MG63 (cell line): ENCODE measurements around the gene NECTIN1. TPM values are rescaled to one million over a fixed set of nuclear protein-coding genes. Genes with fewer than 3 reads are reported as not detected.
A peak's percentile ranks its signal among the peaks of the same experiment; 100 is the strongest.

Experiments used
- DNase-seq: peaks from one replicate; pipeline ENCODE4 v3.0.0-alpha.2; 2020
- H3K27me3 ChIP-seq: fragments of 250-450 bp; sonication (Bioruptor Pico); 2 replicates; pipeline ENCODE4 v1.5.1; 2020; ENCODE audit warnings: mild to moderate bottlenecking, moderate library complexity
- H3K36me3 ChIP-seq: fragments of 250-450 bp; sonication (Bioruptor Pico); 2 replicates; pipeline ENCODE4 v1.5.1; 2020; ENCODE audit warnings: mild to moderate bottlenecking, moderate library complexity
- H3K4me3 ChIP-seq: fragments of 250-450 bp; sonication (Bioruptor Pico); 2 replicates; pipeline ENCODE4 v1.5.1; 2020; ENCODE audit warnings: mild to moderate bottlenecking, moderate library complexity
- H3K9me3 ChIP-seq: fragments of 250-450 bp; sonication (Bioruptor Pico); 2 replicates; pipeline ENCODE4 v1.5.1; 2020; ENCODE audit warnings: mild to moderate bottlenecking, moderate library complexity
- total RNA-seq: library from RNA; depleted of rRNA; stranded (reverse); fragments of >200 nt; shearing (Covaris generic); gene quantifications from 2 replicates; pipeline ENCODE4 v1.2.3, GENCODE V29; 2014; ENCODE audit warnings: low replicate concordance

NECTIN1 gene
- total RNA-seq, 1 experiment from 2014 or later, result 5.3 TPM

DNA sequence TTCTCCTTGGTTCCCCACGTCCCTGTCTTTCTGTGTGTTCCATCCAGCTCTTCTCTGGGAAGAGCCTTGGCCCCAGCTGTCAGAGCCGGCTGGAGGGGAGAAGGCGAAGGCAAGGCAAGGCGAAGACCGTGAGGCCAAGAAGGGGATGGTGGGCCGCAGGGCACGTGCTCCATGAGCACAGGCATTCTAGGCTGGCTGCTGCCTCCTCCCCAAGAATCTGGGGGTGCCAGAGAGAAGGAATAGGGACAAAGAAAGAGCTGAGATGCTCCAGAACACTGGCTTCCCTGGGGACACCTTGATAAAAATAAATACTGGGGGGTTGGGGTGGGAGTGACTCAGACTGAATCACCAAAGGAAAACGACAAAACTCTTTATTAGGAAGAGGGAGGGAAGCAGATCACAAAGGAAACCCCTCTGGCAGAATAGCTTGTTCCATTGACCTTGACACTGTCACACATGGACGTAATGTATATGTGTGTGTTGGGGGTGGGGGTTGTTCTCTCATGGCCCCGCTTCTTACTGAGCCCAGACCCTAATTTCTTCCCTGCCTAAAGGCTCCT, 52.5 kb downstream of the NECTIN1 start:
- H3K9me3 ChIP-seq, result no peaks in the 10 kb centered on the region
- no peak overlapping the region for H3K4me3 ChIP-seq
- H3K27me3 ChIP-seq, result no peaks in the 10 kb centered on the region
- H3K36me3 ChIP-seq, result peaks cover 6% of the 10 kb centered on the region; the same call in 1 of the 2 replicates
- DNase-seq, result no peak

DNA sequence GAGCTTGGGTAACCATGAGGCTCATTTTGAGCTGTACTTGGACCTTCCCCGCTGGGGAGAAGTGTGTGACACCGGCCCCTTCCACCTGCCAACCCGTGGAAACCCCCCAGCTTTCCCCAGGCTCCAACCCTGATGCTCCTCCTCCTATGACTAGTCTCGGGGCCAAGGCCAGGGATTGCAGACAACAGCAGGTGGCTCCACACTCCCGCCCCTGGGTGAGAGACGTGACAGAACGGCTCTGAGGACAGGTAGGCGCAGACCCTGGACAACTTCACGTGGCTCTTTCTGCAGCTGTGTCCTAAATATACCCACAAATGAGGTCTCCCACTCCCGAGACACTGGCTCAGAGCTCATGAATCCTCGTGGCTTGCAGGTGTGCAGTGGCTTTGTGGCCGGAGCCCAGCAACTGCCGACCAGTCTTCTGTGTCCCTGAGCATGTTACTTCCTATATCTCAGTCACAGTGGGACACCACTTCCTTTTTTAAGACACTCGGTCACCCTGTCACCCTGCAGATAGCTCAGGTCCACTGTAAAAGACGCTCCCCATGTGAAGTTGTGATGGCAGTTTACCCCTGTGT, 55.2 kb downstream of the NECTIN1 start:
- Histone ChIP-seq H3K27me3 (no peaks in the 10 kb centered on the region), H3K4me3 (no peak overlapping the region), H3K9me3 (no peaks in the 10 kb centered on the region), H3K36me3 (peaks cover 6% of the 10 kb centered on the region; the same call in 1 of the 2 replicates)
- no peak for DNase-seq

DNA sequence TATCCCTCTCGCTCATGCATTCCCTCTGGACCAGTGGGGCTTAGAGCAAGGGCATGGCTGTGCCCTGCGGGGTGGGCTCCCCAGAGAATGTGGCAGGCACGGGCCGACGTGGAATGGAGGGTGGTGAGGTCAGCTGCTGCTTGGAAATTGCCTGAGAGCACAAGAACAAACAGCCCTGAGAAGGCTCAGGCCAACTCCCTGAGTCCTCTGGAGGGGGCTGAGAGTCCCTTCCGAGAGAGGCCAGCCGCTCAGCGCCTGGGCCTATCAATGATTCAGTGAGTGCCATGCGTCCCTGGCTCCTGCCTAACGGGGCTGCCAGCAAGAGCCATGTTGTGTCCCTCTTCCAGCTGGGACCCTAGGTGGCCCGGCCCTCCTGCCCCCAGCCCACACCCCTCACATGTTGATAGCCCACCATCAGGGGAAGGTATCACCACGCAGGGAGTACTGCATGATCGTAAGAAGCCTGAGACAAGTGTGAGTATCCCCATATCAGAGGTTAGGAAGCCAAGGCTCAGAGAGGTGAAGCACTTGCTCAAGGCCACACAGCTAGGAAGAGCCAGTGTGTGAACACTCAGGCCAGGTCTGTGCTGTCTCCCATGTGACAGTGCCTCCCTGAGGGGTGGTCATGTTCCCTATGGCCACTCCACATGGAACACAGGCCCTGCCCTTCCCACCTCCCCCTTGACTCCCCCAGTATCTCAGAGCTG, 55.8 kb downstream of the NECTIN1 start:
- Histone ChIP-seq H3K9me3 (no peaks in the 10 kb centered on the region), H3K36me3 (peaks cover 4% of the 10 kb centered on the region; the same call in 1 of the 2 replicates), H3K4me3 (no peak overlapping the region), H3K27me3 (no peaks in the 10 kb centered on the region)
- DNase-seq, result no peak

DNA sequence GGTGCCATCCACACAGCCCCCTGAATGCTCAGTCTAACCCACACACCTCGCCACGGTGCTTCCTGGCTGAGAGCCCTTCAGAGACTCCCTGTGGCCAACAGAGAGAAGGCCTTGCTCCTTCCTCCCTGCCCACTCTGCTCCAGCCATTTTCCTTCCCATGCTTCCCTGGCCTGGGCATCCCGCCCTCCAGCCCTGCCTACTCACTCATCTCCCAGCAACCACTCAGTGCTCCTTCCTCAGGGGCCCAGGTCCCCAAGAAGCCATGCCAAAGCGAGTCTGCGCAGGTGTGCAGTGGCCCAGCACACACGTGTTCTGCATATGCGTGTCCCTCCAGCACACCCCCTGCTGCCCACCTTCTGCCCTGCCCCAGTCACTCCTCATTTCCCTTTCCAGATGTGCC, 56.4 kb downstream of the NECTIN1 start:
- DNase-seq, result no peak
- no peak overlapping the region for H3K4me3 ChIP-seq

DNA sequence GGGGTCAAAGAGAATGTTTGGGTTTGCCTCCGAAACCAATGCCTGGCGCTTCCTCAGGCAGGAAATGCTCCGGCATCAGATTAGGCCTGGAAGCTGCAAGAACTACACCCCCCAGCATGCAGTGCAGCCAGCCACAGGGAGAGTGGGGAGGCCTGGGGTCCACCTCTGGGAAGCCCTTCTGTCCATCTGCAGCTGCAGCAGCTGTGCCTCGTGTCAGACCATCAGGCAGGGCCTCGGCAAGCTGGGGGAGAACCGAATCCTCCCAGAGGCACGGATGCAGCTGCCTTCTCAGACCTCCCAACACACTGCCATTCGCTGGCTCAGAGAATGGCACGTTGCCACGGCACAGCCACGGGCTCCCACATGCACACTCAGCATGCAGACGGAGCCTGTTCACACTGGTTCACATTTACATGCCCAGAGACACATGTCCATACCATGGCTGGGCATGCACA, 57.4 kb downstream of the NECTIN1 start:
- H3K9me3 ChIP-seq, result no peaks in the 10 kb centered on the region
- H3K4me3 ChIP-seq, result no peak overlapping the region
- DNase-seq, result peak; percentile 27
- H3K36me3 ChIP-seq, result no peaks in the 10 kb centered on the region; the same call in 1 of the 2 replicates
- no peaks in the 10 kb centered on the region for H3K27me3 ChIP-seq

More for the DNA sequence above, 56.4 kb downstream of the NECTIN1 start:
- Histone ChIP-seq H3K36me3 (peaks cover 3% of the 10 kb centered on the region; the same call in 1 of the 2 replicates), H3K9me3 (no peaks in the 10 kb centered on the region), H3K27me3 (no peaks in the 10 kb centered on the region)

DNA sequence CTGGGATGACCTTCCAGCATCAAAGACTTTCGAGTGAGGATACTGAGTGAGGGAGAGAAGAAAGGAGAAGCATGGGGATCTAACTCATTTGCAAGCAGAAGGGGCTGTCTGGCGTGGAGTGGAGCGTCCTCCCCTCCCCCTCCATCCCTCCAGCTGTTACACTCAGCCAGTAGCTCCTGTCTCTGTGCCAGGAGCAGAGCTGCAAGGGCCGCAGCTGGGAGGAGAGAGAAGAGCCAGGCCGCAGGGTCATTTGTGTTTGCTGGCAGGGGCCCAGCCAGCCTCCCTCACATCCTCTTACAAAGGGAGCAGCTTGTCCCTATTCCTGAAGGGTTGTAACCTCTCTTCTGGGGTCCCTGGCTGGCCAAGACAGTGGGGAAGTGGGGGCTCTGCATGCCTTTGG, 57.9 kb downstream of the NECTIN1 start:
- no peak overlapping the region for H3K4me3 ChIP-seq
- no peaks in the 10 kb centered on the region for H3K9me3 ChIP-seq
- H3K27me3 ChIP-seq, result no peaks in the 10 kb centered on the region
- peak; percentile 75 for DNase-seq
- no peaks in the 10 kb centered on the region for H3K36me3 ChIP-seq

DNA sequence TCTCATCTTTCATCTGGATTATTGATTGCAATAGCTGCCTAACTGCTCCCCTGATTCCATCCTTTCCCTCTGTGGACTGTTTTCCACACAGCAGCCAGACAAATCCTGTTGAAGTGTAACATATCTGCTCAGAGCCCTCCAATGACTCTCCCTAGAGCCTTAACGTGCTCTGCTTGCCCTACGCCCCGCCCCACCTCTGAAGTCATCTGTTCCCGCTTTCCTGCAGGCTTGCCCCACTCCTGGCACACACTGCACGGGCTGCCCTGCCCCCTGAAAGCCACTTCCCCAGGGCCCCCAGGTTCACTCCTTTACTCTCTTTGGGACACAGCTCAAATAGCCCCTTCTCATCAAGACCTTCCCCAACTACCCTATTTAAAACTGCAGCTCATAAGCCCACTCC, 59.5 kb downstream of the NECTIN1 start:
- no peak for DNase-seq
- Histone ChIP-seq H3K36me3 (no peaks in the 10 kb centered on the region), H3K27me3 (no peaks in the 10 kb centered on the region), H3K4me3 (no peak overlapping the region), H3K9me3 (no peaks in the 10 kb centered on the region)

DNA sequence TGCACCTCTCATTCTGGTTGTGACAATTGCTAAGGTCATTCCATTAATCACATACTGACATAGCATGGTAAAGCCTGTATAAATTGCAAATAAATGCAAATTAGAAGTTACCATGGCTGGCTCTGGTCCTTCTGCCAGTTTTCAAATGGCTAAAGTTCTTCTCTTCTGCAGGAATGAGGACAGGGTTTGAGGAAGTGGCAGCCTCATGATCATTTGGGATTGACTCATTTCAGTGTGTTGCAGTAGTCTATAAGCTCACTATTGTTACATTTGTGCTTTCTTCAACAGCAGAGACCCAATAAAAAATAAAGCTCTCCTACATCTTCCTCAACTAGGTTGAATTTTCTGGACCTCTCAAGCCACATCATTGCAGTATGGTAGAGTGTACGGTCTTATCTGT, 60.3 kb downstream of the NECTIN1 start:
- Histone ChIP-seq H3K4me3 (no peak overlapping the region), H3K9me3 (no peaks in the 10 kb centered on the region), H3K36me3 (no peaks in the 10 kb centered on the region), H3K27me3 (no peaks in the 10 kb centered on the region)
- DNase-seq, result no peak

DNA sequence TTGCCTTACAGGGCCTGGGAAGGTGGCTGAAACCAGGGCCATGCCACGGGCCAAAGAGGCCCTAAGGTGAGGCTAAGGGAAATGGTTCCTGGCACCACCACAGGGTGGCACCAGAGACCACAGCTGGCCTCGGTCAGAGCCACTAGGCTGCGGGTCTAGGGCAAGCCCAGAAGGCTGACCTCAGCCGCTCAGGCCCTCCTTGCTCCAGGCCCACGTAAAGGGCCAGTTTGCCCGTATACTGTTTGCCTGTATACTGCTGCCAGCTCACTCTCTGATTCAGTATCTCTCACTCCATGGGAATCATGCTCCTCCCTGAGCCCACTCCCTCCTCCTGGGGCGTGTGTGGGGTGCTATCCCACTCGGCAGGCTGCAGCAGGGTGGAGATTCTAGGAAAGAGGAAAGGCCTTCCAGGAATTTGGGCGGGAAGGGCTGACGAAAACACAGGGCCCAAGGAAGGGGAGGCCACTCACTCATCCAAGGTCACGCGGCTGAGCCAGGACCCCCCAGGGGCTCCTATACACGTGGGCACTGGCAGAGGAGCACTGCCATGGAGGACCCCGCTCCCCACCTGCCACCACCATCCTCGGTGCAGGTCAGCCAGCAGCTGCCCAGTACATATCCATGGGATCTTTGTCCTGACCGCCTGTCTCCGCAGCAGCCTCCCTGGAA, 62.4 kb downstream of the NECTIN1 start:
- DNase-seq, result peak; percentile 78
- Histone ChIP-seq H3K36me3 (no peaks in the 10 kb centered on the region), H3K9me3 (no peaks in the 10 kb centered on the region)

DNA sequence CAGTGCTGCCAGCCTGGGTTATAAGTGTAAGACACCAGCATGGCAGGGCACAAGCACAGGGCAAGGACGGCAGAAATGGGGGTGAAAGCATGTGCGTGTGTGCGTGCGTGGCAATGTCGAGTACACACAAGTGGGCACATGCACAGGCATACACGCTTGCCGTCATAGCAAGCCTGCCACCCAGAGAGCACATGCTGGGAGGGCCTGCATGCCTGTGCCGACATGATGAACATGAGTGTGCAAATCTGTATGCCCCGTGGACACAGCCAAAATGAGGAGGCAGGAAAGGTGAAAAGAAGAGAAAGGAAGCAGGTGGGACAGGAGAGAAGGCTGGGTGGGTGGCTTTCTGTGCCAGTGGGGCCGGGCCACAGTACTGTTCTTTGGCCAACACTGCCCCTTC, 62.9 kb downstream of the NECTIN1 start:
- no peak for DNase-seq
- H3K27me3 ChIP-seq, result no peaks in the 10 kb centered on the region
- H3K36me3 ChIP-seq, result no peaks in the 10 kb centered on the region
- H3K4me3 ChIP-seq, result no peak overlapping the region
- H3K9me3 ChIP-seq, result no peaks in the 10 kb centered on the region

More for the DNA sequence above, 62.4 kb downstream of the NECTIN1 start:
- Histone ChIP-seq H3K4me3 (no peak overlapping the region), H3K27me3 (no peaks in the 10 kb centered on the region)

DNA sequence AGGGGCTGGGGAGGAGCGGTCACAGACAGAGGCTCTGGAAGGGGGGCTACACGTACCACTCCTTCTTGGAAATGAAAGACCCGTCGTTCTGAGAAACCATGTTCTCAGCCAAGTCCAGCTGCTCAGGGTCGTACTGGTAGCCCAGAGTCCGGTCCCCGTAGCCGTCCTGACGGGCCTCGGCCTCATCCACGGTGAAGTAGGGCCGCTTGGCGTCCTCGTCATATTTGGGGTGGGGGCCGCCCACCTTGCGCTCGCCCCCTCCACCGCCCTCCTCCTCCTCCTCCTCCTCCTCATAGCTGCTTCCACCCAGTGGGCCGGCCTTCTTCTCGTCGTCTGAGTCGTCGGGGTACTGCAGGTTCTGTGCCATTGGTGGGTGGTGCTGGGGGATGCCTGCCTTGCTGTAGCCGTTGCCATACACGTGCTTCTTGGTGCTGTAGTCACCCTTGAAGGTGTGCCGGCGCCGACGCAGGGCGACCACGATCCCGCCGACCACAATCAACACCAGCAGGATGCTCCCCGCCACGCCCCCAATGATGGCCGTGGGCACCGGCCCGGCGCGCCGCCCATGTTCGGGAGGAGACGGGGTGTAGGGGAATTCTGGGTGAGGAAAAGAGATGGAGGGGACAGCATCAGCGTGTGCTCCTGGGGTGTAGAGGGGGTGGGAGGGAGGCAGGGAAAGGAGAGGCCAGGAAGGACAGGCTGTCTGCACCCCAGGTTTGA, 64.1 kb downstream of the NECTIN1 start:
- H3K36me3 ChIP-seq, result no peaks in the 10 kb centered on the region
- H3K9me3 ChIP-seq, result no peaks in the 10 kb centered on the region
- no peaks in the 10 kb centered on the region for H3K27me3 ChIP-seq
- no peak for DNase-seq
- H3K4me3 ChIP-seq, result no peak overlapping the region

DNA sequence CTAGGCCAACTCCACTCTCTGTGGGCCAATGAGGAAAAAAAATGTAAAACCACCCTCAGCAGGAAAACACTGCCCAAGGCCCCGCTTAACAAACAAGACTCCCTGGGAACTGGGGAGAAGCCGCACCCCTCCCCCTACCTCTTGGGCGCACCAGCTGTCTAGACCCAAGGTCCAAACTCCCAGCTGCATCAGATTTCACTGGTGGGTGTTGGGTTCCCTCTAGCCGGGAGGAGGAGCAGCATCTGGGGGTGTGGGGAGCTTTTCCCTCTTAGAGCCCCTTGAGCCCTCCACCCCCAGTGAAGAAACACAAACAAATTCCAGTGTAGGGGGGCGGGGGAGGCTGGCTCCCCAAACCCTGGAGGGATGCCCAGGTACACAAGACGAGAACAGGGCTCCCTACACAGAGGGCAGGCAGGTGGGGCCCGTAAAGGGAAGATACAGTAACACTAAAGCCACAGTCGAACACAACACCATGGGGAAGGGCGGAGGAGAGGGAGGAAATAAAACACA, 64.9 kb downstream of the NECTIN1 start:
- no peak for DNase-seq
- H3K9me3 ChIP-seq, result no peaks in the 10 kb centered on the region
- H3K36me3 ChIP-seq, result no peaks in the 10 kb centered on the region
- no peaks in the 10 kb centered on the region for H3K27me3 ChIP-seq
- no peak overlapping the region for H3K4me3 ChIP-seq

DNA sequence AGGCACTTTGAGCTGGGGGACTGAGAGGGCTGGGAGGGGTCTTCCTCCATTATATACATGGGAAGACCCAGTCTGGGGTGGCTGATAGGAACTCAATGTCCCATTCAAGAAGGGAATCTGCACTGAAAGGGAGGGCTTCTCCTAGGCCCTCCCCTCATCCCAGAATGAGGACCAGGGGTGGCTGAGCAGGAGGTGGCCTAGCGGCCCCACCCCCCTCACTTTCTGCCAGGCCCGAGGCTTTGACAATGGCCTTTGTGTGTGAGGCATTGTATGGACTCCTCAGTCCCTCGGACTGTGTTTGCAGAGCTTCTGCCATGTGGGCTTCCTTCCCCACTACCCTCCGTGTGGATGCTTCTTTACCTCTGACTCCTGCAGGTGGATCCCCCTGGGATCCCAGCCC, 65.7 kb downstream of the NECTIN1 start:
- Histone ChIP-seq H3K9me3 (no peaks in the 10 kb centered on the region), H3K36me3 (no peaks in the 10 kb centered on the region), H3K27me3 (no peaks in the 10 kb centered on the region), H3K4me3 (no peak overlapping the region)
- DNase-seq, result no peak

DNA sequence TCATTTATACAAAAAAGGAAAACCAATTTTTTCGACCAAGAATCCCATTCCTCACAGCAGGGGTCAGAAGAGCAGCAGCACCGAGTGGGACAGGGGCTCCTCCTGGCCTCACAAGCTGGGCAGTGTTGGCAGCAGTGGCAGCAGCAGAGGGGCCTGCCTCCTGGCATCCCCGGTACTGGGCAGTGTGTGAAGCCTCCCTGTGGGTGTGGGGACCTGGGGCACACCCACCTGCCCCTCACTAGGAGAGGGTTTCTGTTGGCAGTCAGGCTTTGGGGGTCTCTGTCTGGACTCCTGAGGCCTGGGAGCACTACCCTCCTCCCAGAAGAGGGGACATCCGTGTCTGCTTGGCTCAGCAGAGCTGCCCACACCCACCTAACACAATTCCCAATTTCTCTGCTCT, 67.8 kb downstream of the NECTIN1 start:
- DNase-seq, result no peak
- H3K9me3 ChIP-seq, result no peaks in the 10 kb centered on the region
- no peak overlapping the region for H3K4me3 ChIP-seq
- no peaks in the 10 kb centered on the region for H3K27me3 ChIP-seq
- H3K36me3 ChIP-seq, result no peaks in the 10 kb centered on the region

DNA sequence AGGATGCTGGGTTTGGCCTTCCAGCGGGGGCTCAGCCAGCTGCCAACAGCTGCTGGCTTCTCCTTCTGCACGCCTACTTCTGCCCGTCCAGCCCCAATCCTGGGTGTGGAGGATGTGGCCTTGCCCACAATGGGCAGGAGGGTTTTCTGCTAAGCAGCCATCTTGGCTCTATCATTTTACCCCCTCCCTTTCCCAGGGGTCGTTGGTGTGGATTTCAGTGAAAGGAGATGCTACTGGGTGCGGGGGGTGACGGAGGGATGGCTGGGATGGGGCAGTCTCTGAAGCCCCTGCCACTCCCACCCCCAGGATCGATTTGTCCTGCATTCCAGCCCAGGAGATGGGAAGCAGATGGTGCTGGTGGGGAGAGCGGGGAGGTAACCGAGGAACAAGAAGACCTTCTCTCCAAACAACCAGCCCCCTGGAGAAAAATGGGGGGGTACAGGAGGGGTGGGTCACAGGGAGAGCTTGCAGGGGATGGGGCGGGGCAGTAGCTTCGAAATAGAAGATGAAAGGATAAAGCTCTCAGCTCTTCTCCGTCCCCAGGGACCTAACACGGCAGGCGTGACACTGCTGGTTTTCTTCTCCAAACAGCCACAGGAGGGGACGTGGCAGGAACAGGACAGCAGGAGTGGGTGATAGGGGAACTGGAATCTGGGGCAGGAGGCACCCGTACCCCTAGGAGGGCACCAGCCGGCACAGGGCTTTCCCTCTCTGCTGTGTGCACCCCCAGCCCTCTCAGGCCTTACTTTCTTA, 68.9 kb downstream of the NECTIN1 start:
- no peak for DNase-seq

More for the DNA sequence above, 68.9 kb downstream of the NECTIN1 start:
- Histone ChIP-seq H3K4me3 (no peak overlapping the region), H3K9me3 (no peaks in the 10 kb centered on the region), H3K36me3 (no peaks in the 10 kb centered on the region), H3K27me3 (no peaks in the 10 kb centered on the region)
